ENCODE data around the gene TUSC2.

The TUSC2 gene

GRCh38 chr3:50287262-50287661 lies 40.8 kb downstream of the TUSC2 start:
- H3K9me3 ChIP-seq (ENCODE audit: control insufficient read depth, insufficient read depth, low read depth, low read length), result no peaks in the 10 kb centered on the region
- no peak overlapping the region for H3K27ac ChIP-seq (ENCODE audit: extremely low read depth, low read depth, low read length)
- TF ChIP-seq ZFP41 (tag by site-specific recombination; IDR thresholded peaks at IDR 0.05; ENCODE audit: borderline replicate concordance) (no peak), ZSCAN30 (tag by site-specific recombination; IDR thresholded peaks at IDR 0.05) (no peak), FEZF1 (tag by site-specific recombination; IDR thresholded peaks at IDR 0.05) (no peak), ZNF214 (tag by site-specific recombination; IDR thresholded peaks at IDR 0.05; ENCODE audit: borderline replicate concordance) (no peak), RBAK (tag by site-specific recombination; IDR thresholded peaks at IDR 0.05) (no peak), ZNF114 (tag by site-specific recombination; IDR thresholded peaks at IDR 0.05) (no peak), ZNF623 (tag by site-specific recombination; IDR thresholded peaks at IDR 0.05) (no peak), ZNF391 (tag by site-specific recombination; IDR thresholded peaks at IDR 0.05; ENCODE audit: borderline replicate concordance, low read depth) (no peak), ZNF18 (tag by site-specific recombination; IDR thresholded peaks at IDR 0.05) (no peak), ZNF514 (tag by site-specific recombination; IDR thresholded peaks at IDR 0.05) (no peak), ZSCAN5A (tag by site-specific recombination; IDR thresholded peaks at IDR 0.05) (no peak)
- ChIA-PET CTCF (interaction anchor here (1.2 kb wide), 1 partner anchor 12 kb away, joined by 3 read pairs; no protein-coding TSS in a partner anchor), POLR2A (no interaction called here)
- peaks cover 0 to 46% of the 10 kb centered on the region in 2 experiments; a peak in 1 of 3 replicates for H3K36me3 ChIP-seq (ENCODE audit: control insufficient read depth in 2 of 2, insufficient read depth in 1 of 2, low read length in 2 of 2)
- H3K4me1 ChIP-seq (ENCODE audit: control insufficient read depth, insufficient read depth, low read length), result no peaks in the 10 kb centered on the region
- no peak overlapping the region for H3K4me3 ChIP-seq (ENCODE audit: low read depth, low read length)

GRCh38 chr3:50286322-50287227 lies 41.4 kb downstream of the TUSC2 start:
- Histone ChIP-seq H3K4me1 (ENCODE audit: control insufficient read depth, insufficient read depth, low read length) (no peaks in the 10 kb centered on the region), H3K9me3 (ENCODE audit: control insufficient read depth, insufficient read depth, low read depth, low read length) (no peaks in the 10 kb centered on the region), H3K27ac (ENCODE audit: extremely low read depth, low read depth, low read length) (no peak overlapping the region), H3K36me3 (ENCODE audit: control insufficient read depth in 2 of 2, insufficient read depth in 1 of 2, low read length in 2 of 2) (peaks cover 0 to 46% of the 10 kb centered on the region in 2 experiments; a peak in 1 of 3 replicates), H3K4me3 (ENCODE audit: low read depth, low read length) (no peak overlapping the region)
- CTCF ChIA-PET, result no interaction called here
- POLR2A ChIA-PET, result no interaction called here
- TF ChIP-seq ZNF677 (tag by site-specific recombination; IDR thresholded peaks at IDR 0.05), result no peak
- no peak for TF ChIP-seq ZNF837 (tag by site-specific recombination; IDR thresholded peaks at IDR 0.05)
- no peak for TF ChIP-seq ZNF350 (tag by site-specific recombination; IDR thresholded peaks at IDR 0.05)
- TF ChIP-seq KLF1 (tag by site-specific recombination; IDR thresholded peaks at IDR 0.05), result no peak
- TF ChIP-seq KLF7 (tag by site-specific recombination; IDR thresholded peaks at IDR 0.05; ENCODE audit: borderline replicate concordance), result no peak
- no peak for TF ChIP-seq ZNF514 (tag by site-specific recombination; IDR thresholded peaks at IDR 0.05)
- TF ChIP-seq ZNF777 (tag by site-specific recombination; IDR thresholded peaks at IDR 0.05; ENCODE audit: borderline replicate concordance), result no peak
- no peak for TF ChIP-seq PRDM6 (tag by site-specific recombination; IDR thresholded peaks at IDR 0.05)
- TF ChIP-seq ZNF341 (tag by site-specific recombination; IDR thresholded peaks at IDR 0.05; ENCODE audit: low read depth), result no peak
- TF ChIP-seq ZNF621 (tag by site-specific recombination; IDR thresholded peaks at IDR 0.05), result no peak
- no peak for TF ChIP-seq ZBTB44 (tag by site-specific recombination; IDR thresholded peaks at IDR 0.05)
- no peak for TF ChIP-seq ZNF639 (tag by site-specific recombination; IDR thresholded peaks at IDR 0.05)
- no peak for TF ChIP-seq ZNF596 (tag by site-specific recombination; IDR thresholded peaks at IDR 0.05)
- no peak for TF ChIP-seq ZNF248 (tag by site-specific recombination; IDR thresholded peaks at IDR 0.05)
- no peak for TF ChIP-seq ZSCAN5A (tag by site-specific recombination; IDR thresholded peaks at IDR 0.05)
- no peak for TF ChIP-seq ZNF404 (tag by site-specific recombination; IDR thresholded peaks at IDR 0.05)
